GM12878 (cell line): ENCODE data around the gene NUMA1. TPM values are rescaled to one million over a fixed set of nuclear protein-coding genes. Genes with fewer than 3 reads are reported as not detected.

Source experiments
- ATAC-seq: fragments of 200-7000 bp; cut with Tn5 transposase; 3 replicates; pipeline ENCODE4 v1.9.1; 2020; ENCODE audit warnings: mild to moderate bottlenecking, moderate library complexity
- BruUV-seq: library from RNA; stranded (reverse); fragments of 400-500 nt; replicated peaks from 2 replicates; lab custom pipeline; 2021; lab: Mats Ljungman, UMichigan
- CTCF ChIA-PET: fragments of 300-600 bp; sonication (Branson Sonifier 250); formaldehyde crosslinking; extraction: SDS; loops from one replicate; lab custom pipeline; 2021; ENCODE audit warnings: inconsistent platforms; lab: Yijun Ruan, JAX
- POLR2A ChIA-PET: fragments of 350-600 bp; formaldehyde crosslinking; extraction: SDS; loops from one replicate; lab custom pipeline; 2021; ENCODE audit warnings: inconsistent platforms; lab: Charles Lee
- RAD21 ChIA-PET: fragments of 300-600 bp; sonication (Branson Sonifier 250); formaldehyde crosslinking; loops from one replicate; lab custom pipeline; 2023; ENCODE audit warnings: antibody characterized with exemption; ENCODE audit not compliant: unreplicated experiment; lab: Charles Lee
- SMC1A ChIA-PET: fragments of 300-600 bp; sonication (Branson Sonifier 250); formaldehyde crosslinking; loops from one replicate; lab custom pipeline; 2023; ENCODE audit not compliant: unreplicated experiment, uncharacterized antibody; lab: Charles Lee
- DNase-seq: peaks from one replicate; pipeline ENCODE4 v3.0.0-alpha.2; 2011; ENCODE audit warnings: low read depth, low spot score
- FAIRE-seq: peaks from 3 replicates; lab custom pipeline; 2011; peaks lifted over from hg19 to GRCh38; lab: Jason Lieb, UNC
- H2AFZ ChIP-seq: 2 replicates; pipeline ENCODE4 v1.6.0; 2011; ENCODE audit warnings: low read depth, low read length, control low read depth; ENCODE audit not compliant: control insufficient read depth
- H3K27ac ChIP-seq: 2 replicates; pipeline ENCODE4 v1.5.1; 2011; ENCODE audit warnings: control low read depth; ENCODE audit not compliant: control insufficient read depth, insufficient read depth
- H3K27me3 ChIP-seq, 2 experiments: replicated peaks in 1 of 2; 2 replicates each; pipeline versions ENCODE4 v1.6.0 to v1.6.1; 2011; ENCODE audit warnings: low read length in 1 of 2; ENCODE audit not compliant: control insufficient read depth in 2 of 2, insufficient read depth in 2 of 2
- H3K36me3 ChIP-seq, 2 experiments: 2 replicates each; pipeline ENCODE4 v1.5.1; 2011; ENCODE audit warnings: low read length in 1 of 2; ENCODE audit not compliant: control insufficient read depth in 2 of 2, insufficient read depth in 2 of 2
- H3K4me1 ChIP-seq: 2 replicates; pipeline ENCODE4 v1.6.1; 2011; ENCODE audit warnings: mild to moderate bottlenecking, low read length, moderate library complexity, mixed read lengths; ENCODE audit not compliant: control insufficient read depth, insufficient read depth
- H3K4me2 ChIP-seq: 2 replicates; pipeline ENCODE4 v1.6.0; 2011; ENCODE audit warnings: control low read depth; ENCODE audit not compliant: control insufficient read depth, insufficient read depth
- H3K4me3 ChIP-seq: fragments of 200-600 bp; sonication (generic); 2 replicates; pipeline ENCODE4 v1.5.1; 2016
- H3K79me2 ChIP-seq: 2 replicates; pipeline ENCODE4 v1.6.0; 2011; ENCODE audit warnings: low read length; ENCODE audit not compliant: control insufficient read depth, insufficient read depth
- H3K9ac ChIP-seq: 2 replicates; pipeline ENCODE4 v1.8.0; 2011; ENCODE audit warnings: low read length, control low read depth, mixed read lengths; ENCODE audit not compliant: control insufficient read depth, insufficient read depth
- H3K9me3 ChIP-seq: replicated peaks from 3 replicates; pipeline ENCODE4 v1.5.1; 2011; ENCODE audit warnings: mild to moderate bottlenecking, low read length; ENCODE audit not compliant: control insufficient read depth, insufficient read depth
- H4K20me1 ChIP-seq: 2 replicates; pipeline ENCODE4 v1.6.0; 2011; ENCODE audit not compliant: control insufficient read depth, insufficient read depth
- CEBPB ChIP-seq, 2 experiments: fragments of 150-350 bp in 1 of 2; IDR thresholded peaks; 2 replicates each; pipeline ENCODE4 v1.6.1; 2012 to 2014; ENCODE audit warnings: low read depth in 2 of 2, low read length in 2 of 2, borderline replicate concordance in 1 of 2, inconsistent platforms in 1 of 2
- EED ChIP-seq: sonication (generic); IDR thresholded peaks from 2 replicates; pipeline ENCODE4 v1.6.1; 2016; ENCODE audit warnings: antibody characterized with exemption, low read depth
- ESRRA ChIP-seq: IDR thresholded peaks from 2 replicates; pipeline ENCODE4 v1.6.1; 2012; ENCODE audit warnings: mild to moderate bottlenecking, low read length, improper control_type of control experiment
- HDAC2 ChIP-seq: fragments of 200-600 bp; sonication (generic); IDR thresholded peaks from 2 replicates; pipeline ENCODE4 v1.6.1; 2017
- IKZF1 ChIP-seq: fragments of 450-650 bp; conservative IDR thresholded peaks from 2 replicates; pipeline ENCODE4 v1.6.1; 2017; ENCODE audit warnings: antibody characterized with exemption, mild to moderate bottlenecking
- KAT2A ChIP-seq: conservative IDR thresholded peaks from 2 replicates; pipeline ENCODE4 v1.6.1; 2011; ENCODE audit warnings: low read depth, low read length; ENCODE audit not compliant: control insufficient read depth
- MTA2 ChIP-seq: fragments of 450-650 bp; IDR thresholded peaks from 2 replicates; pipeline ENCODE4 v1.6.1; 2016; ENCODE audit warnings: low read depth, mild to moderate bottlenecking, moderate library complexity
- NFIC ChIP-seq: IDR thresholded peaks from 2 replicates; pipeline ENCODE4 v1.6.1; 2012; ENCODE audit warnings: low read depth, mild to moderate bottlenecking, inconsistent platforms, low read length, moderate library complexity
- NKRF ChIP-seq: fragments of 450-650 bp; conservative IDR thresholded peaks from 2 replicates; pipeline ENCODE4 v1.6.1; 2017; ENCODE audit warnings: mild to moderate bottlenecking, moderate library complexity
- NR2C2 ChIP-seq: IDR thresholded peaks from 2 replicates; pipeline ENCODE4 v1.6.1; 2011; ENCODE audit warnings: borderline replicate concordance, low read depth; ENCODE audit not compliant: control insufficient read depth, insufficient read length
- SMAD1 ChIP-seq: fragments of 450-650 bp; IDR thresholded peaks from 2 replicates; pipeline ENCODE4 v1.6.1; 2018; ENCODE audit warnings: mild to moderate bottlenecking, low read depth; ENCODE audit not compliant: partially characterized antibody
- YY1 ChIP-seq: IDR thresholded peaks from 2 replicates; pipeline ENCODE4 v1.6.1; 2011; ENCODE audit warnings: low read depth, mild to moderate bottlenecking, low read length
- ZNF274 ChIP-seq: IDR thresholded peaks from one replicate; pipeline ENCODE4 v1.8.0; 2011; ENCODE audit not compliant: insufficient read length, insufficient read depth
- WGBS: methylation state at CpG from one replicate; pipeline ENCODE4 v1.1.6; 2016; ENCODE audit warnings: low lambda C conversion rate; ENCODE audit not compliant: insufficient replicate concordance, insufficient coverage; ENCODE audit errors: missing lambda C conversion rate; 5-methylcytosine and 5-hydroxymethylcytosine counted together
- in situ Hi-C: fragments of 300-500 bp; cut with MboI; formaldehyde crosslinking; loops from 9 replicates; pipeline ENCODE4 v1.14.3; 2018; ENCODE audit warnings: mixed read lengths
- intact Hi-C: fragments of 100-400 bp; cut with micrococcal nuclease; formaldehyde crosslinking; loops from one replicate; pipeline ENCODE4 v1.14.2; 2022; ENCODE audit not compliant: unreplicated experiment
- polyA plus RNA-seq, 11 experiments: library from polyadenylated mRNA; depleted of rRNA in 4 of 11; unstranded in 6 of 11; stranded (reverse) in 5 of 11; fragments of >200 nt; fragmentation: Nextera tagmentation in 4 of 11; fragmentation: Illumina TruSeq in 1 of 11; extraction: Ambion mirVana in 4 of 11; extraction: Trizol in 1 of 11; gene quantifications; 1 replicate in 1 of 11; 2 replicates in 10 of 11; pipeline versions ENCODE4 v1.2.1 to v1.2.3, GENCODE V29; 2011 to 2016; ENCODE audit warnings: inconsistent platforms in 2 of 11, missing spikeins in 2 of 11, low read depth in 1 of 11
- total RNA-seq, 4 experiments: library from RNA; depleted of rRNA in 3 of 4; stranded (reverse); fragments of >200 nt in 3 of 4; fragmentation: Illumina TruSeq in 1 of 4; extraction: Trizol in 1 of 4; gene quantifications; 2 replicates each; pipeline versions ENCODE4 v1.2.1 to v1.2.3, GENCODE V29; 2013 to 2021

Gene NUMA1
- total and polyA plus RNA-seq, 10 of the 15 experiments (the other 5 are each of a cell fraction or from before 2014, with no cell fraction given): 5.5 to 111 (median 61.0) TPM

DNA sequence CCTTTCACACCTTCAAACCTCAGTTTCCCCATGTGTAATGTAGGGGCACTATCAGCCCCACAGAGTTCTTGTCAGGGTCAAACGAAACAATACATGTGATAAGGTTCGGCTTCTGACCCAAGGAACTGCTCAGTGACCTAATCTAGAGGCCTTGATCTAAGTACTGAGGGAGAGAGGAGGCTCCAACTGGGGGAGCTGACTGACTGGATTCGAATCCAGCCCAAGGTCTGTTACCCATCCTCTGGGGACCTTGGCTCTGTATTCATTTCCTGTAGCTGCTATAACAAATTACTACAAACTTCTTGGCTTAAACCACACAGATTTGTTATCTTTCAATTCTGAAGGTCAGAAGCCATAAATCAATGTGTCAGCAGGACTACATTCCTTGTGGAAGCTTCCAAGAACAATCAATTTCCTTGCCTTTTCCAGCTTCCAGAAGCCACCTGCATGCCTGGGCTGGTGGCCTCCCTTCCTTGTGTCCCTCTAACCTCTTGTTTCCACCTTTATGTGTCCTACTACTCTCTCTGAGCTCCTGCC lies 42.8 kb upstream of the NUMA1 start:
- RAD21 ChIA-PET: no interaction called here
- no peaks in the 10 kb centered on the region for H3K4me1 ChIP-seq
- WGBS: 44% methylated on average over 3 of the region's 3 CpGs
- H4K20me1 ChIP-seq: no peaks in the 10 kb centered on the region
- ATAC-seq: no peak
- in situ Hi-C loops (no loop called here), intact Hi-C loops (no loop called here)
- DNase-seq: no peak
- CTCF ChIA-PET: interaction anchor here (0.7 to 2.1 kb wide), 4 partner anchors 24 to 98 kb away, joined by 3 to 5 read pairs (median 4); no protein-coding TSS in a partner anchor
- no peak for FAIRE-seq
- TF ChIP-seq NFIC (no peak), HDAC2 (no peak), ESRRA (no peak), KAT2A (no peak), IKZF1 (no peak)
- no peaks in the 10 kb centered on the region for H3K27me3 ChIP-seq
- POLR2A ChIA-PET: no interaction called here
- H2AFZ ChIP-seq: no peak overlapping the region
- no peak overlapping the region for H3K4me3 ChIP-seq
- no TSS peak for BruUV-seq
- no peak overlapping the region for H3K4me2 ChIP-seq
- no peak overlapping the region for H3K9ac ChIP-seq
- SMC1A ChIA-PET: no interaction called here
- no peaks in the 10 kb centered on the region for H3K36me3 ChIP-seq
- H3K27ac ChIP-seq: no peak overlapping the region
- H3K79me2 ChIP-seq: no peaks in the 10 kb centered on the region
- H3K9me3 ChIP-seq: no peaks in the 10 kb centered on the region; the same call in 1 of the 3 replicates

GRCh38 chr11:72122607-72123006 lies 42.3 kb upstream of the NUMA1 start:
- ATAC-seq: no peak
- BruUV-seq: no TSS peak
- ChIA-PET POLR2A (no interaction called here), CTCF (interaction anchor here (1.2 kb wide), 1 partner anchor 24 kb away, joined by 3 read pairs; no protein-coding TSS in a partner anchor), RAD21 (no interaction called here), SMC1A (no interaction called here)
- H4K20me1 ChIP-seq: no peaks in the 10 kb centered on the region
- H3K27ac ChIP-seq: no peak overlapping the region
- H3K9me3 ChIP-seq: no peaks in the 10 kb centered on the region; the same call in 1 of the 3 replicates
- H3K4me1 ChIP-seq: no peaks in the 10 kb centered on the region
- FAIRE-seq: no peak
- H3K27me3 ChIP-seq: no peaks in the 10 kb centered on the region
- no peak overlapping the region for H3K4me2 ChIP-seq
- in situ Hi-C loops (no loop called here), intact Hi-C loops (no loop called here)
- no peaks in the 10 kb centered on the region for H3K79me2 ChIP-seq
- no peak overlapping the region for H3K9ac ChIP-seq
- no peak for DNase-seq
- 50% methylated on average over 1 of the region's 1 CpG for WGBS
- H3K4me3 ChIP-seq: no peak overlapping the region
- no peak overlapping the region for H2AFZ ChIP-seq
- no peaks in the 10 kb centered on the region for H3K36me3 ChIP-seq
- TF ChIP-seq CEBPB (IDR thresholded peaks at IDR 0.05; ENCODE audit: borderline replicate concordance in 1 of 2, low read depth in 2 of 2, low read length in 2 of 2): no peak
- TF ChIP-seq MTA2: no peak
- no peak for TF ChIP-seq NKRF
- no peak for TF ChIP-seq YY1
- TF ChIP-seq ZNF274: no peak
- TF ChIP-seq SMAD1: no peak
- no peak for TF ChIP-seq EED
- no peak for TF ChIP-seq NR2C2
